ENCODE data around the gene COX14.
A peak's percentile ranks its signal among the peaks of the same experiment; 100 is the strongest.

The COX14 gene

GRCh38 chr12:50084775-50085614, 27.0 kb upstream of the COX14 start, which contains the start of gene SMARCD1:
Gene SMARCD1, plus strand, starts transcription at chr12:50085342. Its CDS starts 28 bp downstream, at chr12:50085370.
- DNase-seq (ENCODE audit: insufficient read length, low spot score): peak; percentile 96
- peak; percentile 90 for FAIRE-seq

DNA sequence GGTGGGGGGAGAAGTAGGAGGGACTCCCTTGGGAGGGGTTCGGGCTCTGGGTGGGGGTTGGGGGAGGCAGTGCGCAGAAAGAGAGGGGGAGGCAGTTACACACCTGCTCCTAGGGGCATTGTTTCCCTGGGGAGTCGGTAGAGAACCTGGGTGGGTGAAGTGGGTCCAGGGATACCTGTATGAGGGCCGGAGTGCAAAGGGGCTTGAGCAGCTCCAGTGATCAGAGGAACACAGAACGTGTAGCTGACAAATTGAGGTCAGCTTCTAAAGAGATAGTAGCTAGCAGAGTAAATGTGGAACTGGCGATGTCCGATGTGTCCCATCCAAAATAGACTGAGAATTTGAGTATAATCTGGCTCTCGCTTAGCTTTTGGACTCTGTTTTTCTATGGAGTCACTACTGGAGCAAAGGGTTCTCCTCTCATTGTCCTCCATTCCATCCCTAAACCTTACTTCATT, 26.4 kb upstream of the COX14 start:
- FAIRE-seq: no peak
- DNase-seq (ENCODE audit: insufficient read length, low spot score): no peak

- FAIRE-seq (no peak), DNase-seq (ENCODE audit: insufficient read length, low spot score) (no peak)
These were observed 25.9 kb upstream of the COX14 start for GRCh38 chr12:50086148-50086547.

- no peak for FAIRE-seq
These were observed 24.9 kb upstream of the COX14 start for GRCh38 chr12:50087151-50087550.

DNA sequence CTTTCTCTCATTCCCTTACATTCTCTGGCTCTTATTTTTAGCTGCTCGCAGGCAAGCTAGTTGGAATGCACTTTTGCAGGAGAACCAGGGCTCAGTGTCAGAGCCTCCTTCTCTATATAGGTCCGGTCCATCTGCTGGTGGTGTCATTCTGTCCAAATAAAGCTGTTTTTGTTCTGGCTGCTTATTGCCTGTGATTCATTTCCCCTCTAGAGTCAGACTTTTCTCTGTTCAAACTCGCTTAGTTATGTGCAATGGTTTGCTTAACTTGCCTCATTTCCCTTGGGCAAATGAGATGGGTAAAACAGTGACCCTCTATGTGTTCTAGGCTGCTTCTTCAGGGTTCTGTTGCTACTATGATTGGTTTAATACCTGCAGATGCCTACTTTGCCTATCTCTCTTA, 24.0 kb upstream of the COX14 start:
- FAIRE-seq (no peak), DNase-seq (ENCODE audit: insufficient read length, low spot score) (no peak)

More at GRCh38 chr12:50087151-50087550, 24.9 kb upstream of the COX14 start:
- no peak for DNase-seq (ENCODE audit: insufficient read length, low spot score)

- DNase-seq (ENCODE audit: insufficient read length, low spot score): peak; percentile 57
- peak; percentile 89 for FAIRE-seq
These were observed 23.3 kb upstream of the COX14 start for GRCh38 chr12:50088577-50089335.

DNA sequence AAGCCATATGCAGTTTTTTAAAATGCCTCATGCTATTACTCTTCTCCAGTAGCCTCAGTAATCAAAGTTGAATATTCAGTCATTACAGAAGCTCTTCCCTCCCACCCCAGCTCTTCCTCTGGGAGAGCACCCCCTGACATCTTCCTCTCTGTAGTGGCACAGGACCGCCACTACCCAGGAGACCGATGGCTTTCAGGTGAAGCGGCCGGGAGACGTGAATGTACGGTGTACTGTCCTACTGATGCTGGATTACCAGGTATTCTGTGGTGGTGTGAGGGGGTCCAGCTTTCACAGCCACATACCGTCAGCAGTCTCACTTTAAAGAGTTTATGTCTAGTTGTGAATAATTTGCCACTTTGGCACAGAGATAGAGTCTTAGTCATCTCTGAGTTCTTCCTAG, 22.3 kb upstream of the COX14 start:
- FAIRE-seq (no peak), DNase-seq (ENCODE audit: insufficient read length, low spot score) (no peak)

DNA sequence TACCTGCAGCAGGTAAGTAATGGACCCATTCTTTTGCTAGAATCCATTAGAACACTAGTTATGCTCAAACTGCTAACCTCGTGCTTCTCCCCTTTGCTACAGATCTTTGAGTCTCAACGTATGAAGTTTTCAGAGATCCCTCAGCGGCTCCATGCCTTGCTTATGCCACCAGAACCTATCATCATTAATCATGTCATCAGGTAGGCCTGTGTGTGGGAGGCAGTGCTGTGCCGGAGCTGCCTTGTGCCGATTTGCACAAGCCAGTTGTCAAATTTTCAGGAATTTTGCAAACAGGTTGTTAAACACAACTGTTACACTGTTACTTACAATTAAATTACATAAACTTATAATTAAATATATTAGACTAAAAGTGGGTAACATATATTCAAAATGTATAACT, 21.6 kb upstream of the COX14 start:
- no peak for DNase-seq (ENCODE audit: insufficient read length, low spot score)
- no peak for FAIRE-seq

DNA sequence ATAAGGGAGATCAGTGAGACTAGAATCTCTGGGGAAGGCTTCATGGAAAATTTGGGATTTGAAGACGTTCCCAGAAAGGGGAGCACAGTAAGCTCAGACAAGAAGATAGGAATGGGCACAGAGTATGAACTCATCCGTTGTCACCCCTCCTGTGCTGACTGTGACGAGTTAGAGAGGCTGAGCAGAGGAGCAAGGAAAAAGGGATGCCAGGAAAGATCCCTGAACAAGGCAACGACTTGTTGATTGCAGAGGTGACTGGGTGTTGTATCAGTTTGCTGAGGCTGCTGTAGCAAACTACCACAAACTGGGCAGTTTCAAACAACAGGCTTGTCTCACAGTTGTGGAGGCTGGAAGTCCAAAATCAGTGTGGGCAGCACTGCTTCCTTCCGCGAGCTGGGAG, 14.1 kb upstream of the COX14 start:
- DNase-seq (ENCODE audit: insufficient read length, low spot score): no peak
- no peak for FAIRE-seq

GRCh38 chr12:50099302-50100008, 12.6 kb upstream of the COX14 start:
- no peak for DNase-seq (ENCODE audit: insufficient read length, low spot score)
- no peak for FAIRE-seq

GRCh38 chr12:50100561-50100960, 11.5 kb upstream of the COX14 start:
- no peak for DNase-seq (ENCODE audit: insufficient read length, low spot score)
- no peak for FAIRE-seq

DNA sequence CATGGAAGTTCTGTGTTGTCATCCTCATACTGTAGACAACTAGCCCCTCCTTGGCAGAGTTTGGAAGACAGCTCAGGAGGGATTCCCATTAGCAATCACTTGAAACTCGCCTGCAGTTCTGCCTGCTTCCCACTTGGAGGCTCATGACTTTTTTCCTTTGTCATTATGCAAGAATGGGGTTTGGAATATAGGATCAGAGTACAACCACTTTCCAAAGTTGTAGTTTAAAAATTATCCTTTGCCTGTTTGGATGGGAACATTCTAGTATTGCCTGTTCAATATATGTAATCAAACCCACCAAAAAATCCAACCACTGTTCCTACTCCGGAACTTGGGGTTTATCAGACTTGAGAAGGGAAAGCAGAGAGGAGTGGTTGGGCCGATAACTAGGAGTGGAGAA, 10.4 kb upstream of the COX14 start:
- no peak for FAIRE-seq
- no peak for DNase-seq (ENCODE audit: insufficient read length, low spot score)

DNA sequence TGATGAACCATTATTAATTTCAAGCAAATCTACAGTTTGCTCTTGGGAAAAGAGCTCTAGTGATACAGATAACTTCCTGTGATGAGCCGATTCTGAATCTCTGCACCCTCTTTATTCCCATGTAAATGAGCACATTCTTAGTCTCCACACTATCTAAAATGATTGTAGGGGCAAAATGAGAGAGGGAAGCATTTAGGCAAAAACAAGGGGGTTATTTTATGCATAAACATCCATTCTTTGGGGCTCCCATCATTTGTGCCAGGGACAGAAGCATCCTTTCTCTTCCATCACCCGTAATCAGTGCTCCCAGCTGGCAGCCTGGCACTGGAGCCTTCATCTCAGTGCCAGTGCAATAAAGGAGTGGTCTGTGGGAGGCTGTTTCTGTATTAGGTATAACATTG, 9.9 kb upstream of the COX14 start:
- FAIRE-seq (no peak), DNase-seq (ENCODE audit: insufficient read length, low spot score) (no peak)

- FAIRE-seq (no peak), DNase-seq (ENCODE audit: insufficient read length, low spot score) (no peak)
These were observed 9.3 kb upstream of the COX14 start for GRCh38 chr12:50102646-50103309.

GRCh38 chr12:50103351-50103750, 8.7 kb upstream of the COX14 start:
- FAIRE-seq: no peak

GRCh38 chr12:50103767-50104321, 8.2 kb upstream of the COX14 start, which contains the start of gene GPD1:
Gene GPD1, plus strand, starts transcription at chr12:50104008. Its CDS starts 43 bp downstream, at chr12:50104051.
- no peak for DNase-seq (ENCODE audit: insufficient read length, low spot score)
- no peak for FAIRE-seq

More at GRCh38 chr12:50103351-50103750, 8.7 kb upstream of the COX14 start:
- no peak for DNase-seq (ENCODE audit: insufficient read length, low spot score)

DNA sequence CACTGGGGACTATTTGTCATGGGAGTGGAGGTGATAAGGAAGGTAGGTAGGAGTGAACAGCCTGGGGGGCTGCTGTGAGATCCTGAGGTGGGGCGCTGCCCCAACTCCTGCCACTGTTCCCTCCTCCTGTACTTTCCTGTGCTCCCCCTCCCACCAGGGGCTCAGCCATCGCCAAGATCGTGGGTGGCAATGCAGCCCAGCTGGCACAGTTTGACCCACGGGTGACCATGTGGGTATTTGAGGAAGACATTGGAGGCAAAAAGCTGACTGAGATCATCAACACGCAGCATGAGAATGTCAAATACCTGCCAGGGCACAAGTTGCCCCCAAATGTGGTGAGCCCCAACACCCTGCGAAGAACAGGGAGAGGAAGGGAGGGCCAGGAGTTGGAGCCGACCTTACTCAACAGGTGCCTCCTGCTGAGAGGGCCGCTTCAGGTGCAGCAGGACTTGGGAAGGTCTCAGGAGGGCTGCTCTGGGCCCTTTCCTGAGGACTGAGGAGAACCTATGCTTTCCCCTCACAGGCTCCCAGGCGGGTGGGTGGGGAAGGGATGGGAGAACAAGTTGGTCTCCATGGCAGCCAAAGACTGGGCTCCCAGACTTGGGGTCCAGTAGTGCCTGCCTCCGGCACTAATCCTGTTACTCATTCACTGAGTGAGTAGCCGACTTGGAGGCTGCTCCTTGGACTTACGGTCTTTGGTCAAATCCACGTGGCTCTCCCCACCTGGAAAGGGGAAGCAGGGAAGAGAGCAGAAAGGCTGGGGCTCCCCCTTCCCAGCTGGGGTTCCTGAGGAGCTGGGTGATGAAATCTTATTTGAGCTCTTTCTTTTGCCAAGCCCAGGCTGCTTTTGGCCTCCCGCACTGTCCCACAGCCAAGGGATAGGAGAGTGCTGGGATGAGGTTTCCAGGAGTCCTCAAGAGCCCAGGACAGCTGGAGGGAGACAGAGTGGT, 7.3 kb upstream of the COX14 start:
- FAIRE-seq: no peak
- no peak for DNase-seq (ENCODE audit: insufficient read length, low spot score)

- FAIRE-seq: no peak
- DNase-seq (ENCODE audit: insufficient read length, low spot score): no peak
These were observed 6.1 kb upstream of the COX14 start for GRCh38 chr12:50105913-50106450.

DNA sequence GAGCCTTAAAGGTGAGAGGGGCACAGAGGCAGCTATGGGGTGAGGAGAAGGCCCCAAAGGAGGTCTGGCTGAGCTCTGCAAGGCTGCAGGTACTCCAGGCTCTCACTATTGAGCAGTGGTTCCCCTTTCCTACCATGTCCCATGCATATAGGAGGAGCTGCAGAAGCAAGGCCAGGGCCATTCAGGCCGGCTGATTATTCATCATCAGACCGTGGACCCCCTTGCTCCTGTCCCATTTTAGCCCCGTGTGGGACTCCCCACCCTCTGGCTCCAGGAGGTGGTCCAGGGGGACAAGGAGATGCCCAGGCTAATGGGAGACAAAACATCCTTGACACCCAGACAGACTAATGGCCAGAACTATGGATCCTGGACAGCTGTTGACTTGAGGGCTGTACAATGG, 5.1 kb upstream of the COX14 start:
- FAIRE-seq (no peak), DNase-seq (ENCODE audit: insufficient read length, low spot score) (no peak)

Measured in GM19239 (cell line).